Gastrocnemius medialis (tissue), 4 donors: ENCODE data around the gene PRKCE.

ENCODE experiments used
- POLR2A ChIP-seq, 2 donors: fragments of 450-650 bp; IDR thresholded peaks; one replicate each; pipeline ENCODE4 v1.6.1; 2017; ENCODE audit warnings: antibody characterized with exemption in 2 of 2, mild to moderate bottlenecking in 2 of 2, moderate library complexity in 2 of 2
- TF ChIP-seq, protein P1 (sequence below), 5 experiments: fragments of 450-650 bp in 3 of 5; fragments of 200-600 bp in 2 of 5; sonication (generic) in 2 of 5; IDR thresholded peaks in 4 of 5; conservative IDR thresholded peaks in 1 of 5; 1 replicate in 4 of 5; 2 replicates in 1 of 5; pipeline ENCODE4 v1.5.1; 2016 to 2019; ENCODE audit warnings: antibody characterized with exemption in 5 of 5, mild to moderate bottlenecking in 3 of 5, moderate library complexity in 3 of 5

DNA sequence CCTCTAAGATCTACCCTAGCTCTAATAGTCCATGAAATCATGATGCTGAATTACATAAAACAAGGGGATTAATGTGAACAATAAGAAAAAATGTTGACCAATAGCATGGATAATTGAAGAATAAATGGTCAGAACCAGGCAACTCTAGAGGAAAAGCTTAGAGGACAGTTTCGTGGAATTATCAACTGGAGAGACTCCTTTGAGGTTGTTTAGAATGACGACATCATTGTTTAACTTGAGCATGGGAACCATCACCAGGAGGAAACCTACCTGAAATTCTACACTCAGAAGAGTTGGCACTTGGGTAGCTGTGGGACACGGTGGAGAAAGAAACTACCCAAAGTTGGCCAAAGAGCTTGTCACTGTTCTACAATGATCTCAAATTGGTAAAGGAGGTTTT, 466.5 kb downstream of the PRKCE start:
- TF ChIP-seq, protein P1, sequence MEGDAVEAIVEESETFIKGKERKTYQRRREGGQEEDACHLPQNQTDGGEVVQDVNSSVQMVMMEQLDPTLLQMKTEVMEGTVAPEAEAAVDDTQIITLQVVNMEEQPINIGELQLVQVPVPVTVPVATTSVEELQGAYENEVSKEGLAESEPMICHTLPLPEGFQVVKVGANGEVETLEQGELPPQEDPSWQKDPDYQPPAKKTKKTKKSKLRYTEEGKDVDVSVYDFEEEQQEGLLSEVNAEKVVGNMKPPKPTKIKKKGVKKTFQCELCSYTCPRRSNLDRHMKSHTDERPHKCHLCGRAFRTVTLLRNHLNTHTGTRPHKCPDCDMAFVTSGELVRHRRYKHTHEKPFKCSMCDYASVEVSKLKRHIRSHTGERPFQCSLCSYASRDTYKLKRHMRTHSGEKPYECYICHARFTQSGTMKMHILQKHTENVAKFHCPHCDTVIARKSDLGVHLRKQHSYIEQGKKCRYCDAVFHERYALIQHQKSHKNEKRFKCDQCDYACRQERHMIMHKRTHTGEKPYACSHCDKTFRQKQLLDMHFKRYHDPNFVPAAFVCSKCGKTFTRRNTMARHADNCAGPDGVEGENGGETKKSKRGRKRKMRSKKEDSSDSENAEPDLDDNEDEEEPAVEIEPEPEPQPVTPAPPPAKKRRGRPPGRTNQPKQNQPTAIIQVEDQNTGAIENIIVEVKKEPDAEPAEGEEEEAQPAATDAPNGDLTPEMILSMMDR (IDR thresholded peaks at IDR 0.05 in 4 of 5, conservative IDR thresholded peaks at IDR 0.05 in 1 of 5) = no peak
- no peak for TF ChIP-seq POLR2A (IDR thresholded peaks at IDR 0.05)
